NOMO-1 treated with DMSO at 0.1 percent for 48 hours (cell line): ENCODE results near the gene SREBF2.

ENCODE experiments used
- DNase-seq: peaks from one replicate; lab custom pipeline; 2025; ENCODE audit not compliant: unreplicated experiment; lab: John Stamatoyannopoulos, UW

Gene SREBF2

DNA sequence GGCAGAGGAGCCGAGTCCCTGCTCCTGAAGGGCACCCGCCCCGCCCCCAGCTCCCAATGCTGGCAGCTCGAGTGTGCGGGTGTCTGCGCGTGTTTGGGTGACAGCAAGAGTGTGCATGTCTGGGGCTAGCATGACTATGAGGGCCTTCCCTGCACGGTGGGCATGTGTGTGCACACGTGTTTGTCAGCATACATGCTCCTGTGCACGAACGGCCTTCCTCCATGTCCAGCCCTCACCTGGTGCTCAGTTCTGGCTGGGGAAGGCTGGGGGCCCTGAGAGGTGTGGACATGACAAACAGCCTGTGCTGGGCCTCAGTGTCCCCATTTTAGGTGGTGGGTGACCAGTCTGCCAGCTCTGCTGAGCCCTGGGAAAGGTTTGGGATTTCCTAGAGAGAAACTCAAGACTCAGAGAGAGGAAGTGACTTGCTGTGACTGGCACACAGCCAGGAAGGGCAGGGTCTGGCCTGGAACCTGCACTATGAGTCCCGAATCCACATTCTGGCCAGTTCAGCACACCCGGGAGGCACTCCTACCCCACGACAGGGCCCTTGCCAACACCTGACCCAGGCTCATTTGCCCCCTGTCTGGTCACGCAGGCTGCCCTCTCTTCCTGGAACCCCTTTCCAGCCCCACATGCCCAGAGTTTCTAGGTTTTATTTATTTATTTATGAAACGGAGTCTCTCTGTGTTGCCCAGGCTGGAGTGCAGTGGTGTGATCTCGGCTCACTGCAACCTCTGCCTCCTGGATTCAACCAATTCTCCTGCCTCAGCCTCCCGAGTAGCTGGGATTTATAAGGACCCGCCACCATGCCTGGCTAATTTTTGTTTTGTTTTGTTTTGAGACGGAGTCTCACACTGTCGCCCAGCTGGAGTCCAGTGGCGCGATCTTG, 85.2 kb downstream of the SREBF2 start:
- DNase-seq = peak; percentile 57

DNA sequence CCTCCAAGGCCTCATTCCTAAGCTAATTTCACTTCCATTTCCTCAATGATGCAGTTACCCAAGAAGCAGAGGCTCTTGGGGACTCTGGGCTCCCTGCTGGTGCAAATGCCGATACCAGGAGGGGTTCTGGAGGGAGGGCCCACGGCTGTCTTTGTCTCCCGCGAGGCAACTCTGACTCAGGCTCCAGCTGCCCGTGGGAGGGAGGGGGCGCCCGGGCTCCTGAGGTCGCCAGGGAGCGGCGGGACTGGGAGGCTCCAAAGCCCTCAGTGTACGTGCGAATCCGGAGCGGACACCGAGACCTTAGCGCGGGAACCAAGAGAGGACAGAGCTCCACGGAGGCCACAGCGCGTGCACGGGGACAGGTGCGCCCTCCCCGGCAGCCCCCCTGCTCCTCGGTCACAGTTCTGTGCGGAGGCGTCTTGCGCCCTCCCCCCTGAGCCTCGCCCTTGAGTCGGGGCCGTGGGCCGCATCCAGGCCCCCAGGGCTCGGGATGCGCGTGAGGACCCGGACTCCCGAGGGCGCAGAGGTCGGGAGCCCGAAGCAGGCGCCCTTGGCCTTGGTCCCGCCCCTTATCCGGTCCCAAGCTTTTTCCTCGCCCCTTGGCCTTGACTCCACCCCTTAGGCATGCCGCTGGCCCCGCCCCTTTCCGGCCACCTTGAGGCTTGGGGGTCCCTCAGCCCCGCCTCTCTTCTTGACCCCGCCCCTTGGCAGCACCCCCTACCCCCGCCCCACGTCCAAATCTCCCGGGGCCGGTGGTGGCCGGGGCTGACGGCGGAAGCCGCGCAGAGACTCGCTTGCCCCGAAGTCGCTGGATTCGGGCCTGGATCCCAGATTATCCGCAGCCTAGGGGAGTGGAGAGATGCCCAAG, 86.7 kb downstream of the SREBF2 start:
- peak; percentile 79 for DNase-seq

DNA sequence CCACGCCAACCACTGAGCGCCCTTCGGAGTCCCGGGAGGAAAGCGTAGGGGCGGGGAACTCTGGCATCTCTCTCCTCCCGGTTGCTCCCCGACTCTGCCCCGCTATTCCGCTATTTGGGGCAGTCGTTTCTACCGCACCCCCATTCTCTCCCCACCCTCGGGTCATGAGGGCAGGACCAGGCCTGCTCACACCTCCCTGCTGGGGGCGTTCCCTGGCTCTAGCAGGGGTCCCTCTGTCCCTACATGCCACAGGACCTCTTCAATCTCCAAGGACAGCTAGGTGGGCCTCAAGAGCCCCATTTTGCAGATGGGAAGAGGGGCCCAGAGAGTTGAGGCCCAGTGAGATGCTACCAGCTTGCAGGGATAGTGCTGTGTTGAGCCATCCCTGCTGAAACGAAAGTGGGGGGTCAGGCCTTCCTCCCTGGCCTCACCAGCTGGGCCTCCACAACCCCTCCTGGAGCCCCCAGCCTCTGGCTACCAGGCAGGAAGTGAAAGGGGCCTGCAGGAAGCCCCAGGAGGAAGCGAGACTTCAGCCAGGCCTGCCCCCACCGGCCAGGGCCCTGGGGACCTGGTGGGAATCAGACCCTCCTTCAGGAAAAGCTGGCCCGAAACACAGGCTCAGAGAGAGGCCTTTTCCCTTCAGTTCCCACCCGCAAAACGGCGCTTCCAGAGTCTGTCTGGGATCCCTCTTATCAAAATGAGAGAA, 87.5 kb downstream of the SREBF2 start:
- DNase-seq = peak; percentile 58

DNA sequence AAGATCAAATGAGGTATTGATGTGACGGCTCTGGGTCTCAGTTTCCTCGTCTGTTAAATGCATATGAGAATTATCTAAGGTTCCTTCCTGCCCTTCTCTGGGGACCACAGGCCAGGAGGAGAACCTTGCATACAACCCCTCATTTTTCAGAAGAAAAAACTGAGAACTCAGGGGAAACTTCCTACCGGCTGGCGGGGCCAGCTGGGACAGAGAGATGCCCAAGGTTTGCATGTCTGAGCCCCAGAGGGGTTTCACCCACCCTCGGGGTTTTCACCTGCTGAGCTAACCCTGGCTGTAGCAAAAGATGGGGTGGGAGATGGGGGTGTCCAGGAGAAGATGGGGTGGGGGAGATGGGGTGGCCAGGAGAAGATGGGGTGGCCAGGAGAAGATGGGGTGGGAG, 89.4 kb downstream of the SREBF2 start:
- no peak for DNase-seq

DNA sequence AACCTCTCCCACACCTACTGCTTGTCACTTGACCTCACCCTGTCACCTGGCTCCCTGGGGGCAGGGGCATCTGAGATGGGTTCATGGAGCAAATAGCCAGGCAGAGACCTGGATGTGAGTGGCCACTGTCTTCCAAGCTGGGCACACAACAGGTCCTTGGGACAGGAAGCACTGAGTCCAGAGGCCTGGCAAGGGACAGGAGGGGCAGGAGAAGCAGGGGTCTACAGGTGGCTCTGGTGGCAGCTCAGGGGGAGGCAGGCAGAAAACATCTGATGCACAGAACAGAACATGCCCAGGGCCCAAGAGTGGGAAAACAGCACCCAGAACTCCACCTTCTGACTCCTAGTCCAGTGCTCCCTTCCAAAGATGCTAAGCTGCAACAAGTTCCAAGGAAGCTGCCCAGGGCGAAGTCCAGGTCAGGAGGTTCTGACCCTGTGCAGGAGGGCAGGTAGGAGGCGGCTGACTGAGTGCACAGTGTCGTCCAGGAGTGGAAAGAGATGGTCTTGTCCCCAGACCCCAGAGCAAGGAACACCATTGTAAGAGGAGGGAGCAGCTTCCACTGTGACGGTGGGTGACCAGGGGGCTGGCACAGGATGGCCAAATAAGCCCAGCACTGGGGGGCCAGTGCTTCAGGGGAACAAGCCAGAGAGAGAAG, 90.2 kb downstream of the SREBF2 start:
- DNase-seq = no peak

DNA sequence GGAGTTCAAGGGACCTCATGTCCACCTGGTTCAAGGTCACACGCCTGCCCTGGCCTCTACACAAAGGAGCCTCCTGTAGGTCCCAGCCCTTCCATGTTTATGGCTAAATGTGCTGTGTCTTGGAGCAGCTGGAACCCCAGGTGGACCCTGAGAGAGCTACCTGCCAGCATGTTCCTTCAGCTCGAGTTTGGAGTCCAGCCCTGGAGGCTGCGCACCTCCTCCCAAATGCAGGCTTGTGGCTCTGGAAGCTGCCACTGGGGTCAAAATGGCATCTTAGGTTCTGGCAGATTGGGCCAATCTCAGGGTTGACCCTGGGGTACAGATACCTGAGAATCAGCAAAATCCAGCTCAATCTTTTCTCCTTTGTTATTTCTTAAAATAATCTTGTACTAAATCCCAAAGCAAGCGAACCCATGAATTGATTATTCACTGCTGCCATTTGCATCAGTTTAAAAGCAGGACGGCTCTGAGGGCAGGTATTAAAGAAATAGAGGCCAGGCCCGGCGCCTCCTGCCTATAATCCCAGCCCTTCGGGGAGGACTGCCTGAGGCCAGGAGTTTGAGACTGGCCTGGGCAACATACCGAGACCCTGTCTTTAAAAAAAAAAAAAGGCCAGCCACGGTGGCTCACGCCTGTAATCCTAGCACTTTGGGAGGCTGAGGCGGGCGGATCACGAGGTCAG, 90.8 kb downstream of the SREBF2 start:
- no peak for DNase-seq

DNA sequence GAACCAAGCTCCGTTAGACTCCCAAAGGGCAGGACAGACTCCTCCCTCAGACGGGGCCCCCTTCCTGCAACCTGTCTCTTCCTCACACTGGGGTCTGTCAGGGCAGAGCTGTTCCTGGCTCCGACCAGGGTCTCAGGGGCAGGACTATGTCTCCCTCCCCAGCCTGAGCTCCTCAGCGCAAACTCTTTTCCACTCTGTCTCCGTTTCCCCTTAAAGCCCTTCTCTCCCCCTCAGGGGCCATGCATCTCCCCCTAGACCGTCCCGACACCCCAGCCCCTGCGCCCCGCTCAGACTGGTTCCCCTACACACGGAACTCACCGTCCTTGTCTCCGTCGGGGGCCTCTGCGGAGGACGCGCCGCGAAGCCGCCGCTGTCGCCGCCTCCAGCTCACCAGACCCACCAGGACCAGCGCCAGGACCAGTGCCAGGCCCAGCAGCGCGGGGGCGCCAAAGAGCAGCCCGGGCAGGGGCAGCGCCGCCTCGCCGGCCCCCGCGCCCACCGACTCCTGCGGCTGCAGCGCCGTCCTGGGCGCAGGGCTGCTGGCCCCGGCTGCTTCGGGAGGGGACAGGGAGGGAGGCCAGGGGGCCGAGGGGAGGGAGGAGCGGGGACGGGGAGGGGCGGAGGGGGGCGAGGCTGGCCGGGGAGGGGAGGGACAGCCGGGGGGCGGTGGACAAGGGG, 93.0 kb downstream of the SREBF2 start:
- DNase-seq = peak; percentile 49

DNA sequence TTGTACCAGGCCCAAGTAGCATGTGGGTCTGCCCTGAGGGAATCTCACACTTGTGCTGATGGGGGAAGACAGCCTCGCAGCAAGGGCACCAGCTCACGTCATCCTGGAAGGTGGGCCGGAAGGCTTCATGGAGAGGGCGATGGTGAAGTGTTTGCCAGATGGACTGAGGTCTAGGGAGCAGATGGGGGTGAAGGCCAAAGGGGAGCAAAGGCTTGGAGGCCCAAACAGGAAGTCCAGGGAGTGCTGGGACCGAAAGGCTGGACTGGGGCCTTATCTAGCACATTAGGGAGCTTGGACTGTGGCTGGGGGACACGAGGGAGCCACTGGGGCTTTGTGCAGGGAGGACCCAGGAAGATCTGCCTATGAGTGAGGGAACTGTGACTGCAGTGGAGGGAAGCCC, 94.9 kb downstream of the SREBF2 start:
- DNase-seq = no peak

DNA sequence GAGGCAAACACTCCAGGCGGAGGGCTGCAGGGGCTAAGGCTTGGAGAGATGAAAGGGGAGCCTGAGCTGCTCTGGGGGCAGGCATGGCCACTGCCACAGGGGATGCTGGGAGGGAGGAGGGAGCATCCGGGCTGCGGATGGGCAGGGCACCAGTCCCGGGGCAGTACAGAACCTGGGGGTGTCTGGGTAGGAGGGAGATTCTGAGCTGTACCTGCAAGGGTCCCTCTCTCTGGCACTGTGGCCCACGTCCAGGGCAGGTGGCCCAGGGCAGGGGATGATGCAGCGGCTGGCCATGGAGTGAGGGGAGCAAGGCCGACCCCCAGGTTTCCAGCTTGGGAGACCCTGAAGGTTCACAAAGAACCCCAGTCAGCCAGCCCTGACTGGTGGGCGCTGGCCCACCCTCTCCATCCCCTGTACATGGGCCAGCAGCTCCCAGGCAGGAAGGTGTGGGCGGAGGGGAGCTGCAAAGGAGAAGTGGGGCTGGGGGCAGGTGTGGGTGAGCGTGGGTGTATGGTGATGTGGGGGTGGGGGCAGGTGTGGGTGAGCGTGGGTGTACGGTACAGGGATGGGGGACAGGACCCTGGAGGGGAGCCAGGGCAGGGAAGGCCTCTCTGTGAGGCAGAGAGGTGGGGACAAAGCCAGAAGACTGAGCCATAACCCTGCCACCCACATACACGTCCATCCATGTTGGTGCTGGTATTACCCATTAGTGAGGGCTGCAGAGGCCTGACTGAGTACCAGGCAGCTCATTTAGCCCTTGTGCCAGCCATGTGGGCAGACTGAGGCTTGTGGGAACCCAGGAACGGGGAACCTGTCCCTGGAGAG, 95.9 kb downstream of the SREBF2 start:
- no peak for DNase-seq

DNA sequence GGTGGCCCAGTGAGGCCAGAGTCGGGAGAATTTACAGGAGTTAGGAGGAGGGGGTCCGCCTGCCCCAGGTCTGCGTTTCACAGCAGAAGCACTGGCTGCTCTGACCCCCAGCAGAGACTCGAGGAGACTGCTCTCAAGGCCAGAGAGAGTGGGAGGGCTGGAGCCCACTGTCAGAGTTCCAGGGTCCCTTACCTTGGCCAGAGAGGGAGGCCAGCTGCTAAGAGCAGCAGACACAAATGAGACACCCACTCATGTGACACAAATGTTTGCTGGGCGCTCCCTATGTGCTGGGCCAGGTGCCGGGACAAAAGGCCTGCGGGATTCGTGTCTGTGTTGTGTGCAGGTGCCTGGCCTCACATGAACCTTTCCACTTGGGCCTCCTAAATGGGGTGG, 96.5 kb downstream of the SREBF2 start:
- no peak for DNase-seq

DNA sequence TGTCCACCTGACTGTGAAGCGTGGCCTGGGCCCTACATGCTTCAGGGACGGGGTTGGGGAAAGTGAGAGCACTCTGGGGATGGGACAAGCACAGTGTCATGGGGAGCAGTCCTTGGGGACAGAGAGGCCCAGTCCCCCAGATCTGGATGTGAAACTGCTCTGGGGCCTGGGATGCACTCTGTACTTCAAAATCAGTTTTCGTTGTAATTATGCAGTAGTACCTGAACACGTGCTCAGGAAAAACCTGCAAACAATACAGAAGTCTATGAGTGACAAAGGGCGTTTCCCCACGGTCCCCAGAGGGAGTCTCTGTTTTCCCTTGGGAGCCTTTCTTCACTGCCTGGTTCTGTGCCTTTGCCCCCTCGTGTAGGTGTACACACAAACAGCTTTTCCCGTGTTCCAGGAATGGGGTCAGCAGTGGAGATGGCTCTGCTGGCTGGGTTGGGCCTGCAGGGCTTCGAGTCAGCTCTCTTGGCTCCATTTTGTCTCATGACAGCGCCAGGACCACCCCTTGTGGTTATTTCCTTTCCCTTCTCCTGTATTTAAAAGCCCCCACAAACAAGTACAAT, 98.9 kb downstream of the SREBF2 start:
- DNase-seq = no peak

DNA sequence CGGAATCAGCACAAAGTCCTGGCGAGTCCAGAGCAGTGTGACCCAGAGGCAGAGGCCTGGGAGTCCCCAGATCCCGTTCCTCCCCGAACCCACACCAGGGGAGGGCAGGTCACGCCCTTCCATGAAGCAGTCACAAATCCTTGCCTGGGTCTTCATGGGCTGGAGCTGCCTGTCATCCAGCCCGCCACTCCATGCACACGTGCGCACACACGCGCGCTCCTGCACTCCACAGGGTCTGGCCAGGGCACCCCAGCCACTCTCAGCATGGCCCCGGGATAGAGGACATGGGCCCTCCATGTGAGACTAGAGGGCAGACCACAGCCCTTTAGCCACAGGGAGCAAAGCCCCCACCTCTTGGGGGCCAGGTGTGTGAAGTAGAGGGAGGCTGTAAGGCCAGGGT, 99.4 kb downstream of the SREBF2 start:
- DNase-seq = no peak

DNA sequence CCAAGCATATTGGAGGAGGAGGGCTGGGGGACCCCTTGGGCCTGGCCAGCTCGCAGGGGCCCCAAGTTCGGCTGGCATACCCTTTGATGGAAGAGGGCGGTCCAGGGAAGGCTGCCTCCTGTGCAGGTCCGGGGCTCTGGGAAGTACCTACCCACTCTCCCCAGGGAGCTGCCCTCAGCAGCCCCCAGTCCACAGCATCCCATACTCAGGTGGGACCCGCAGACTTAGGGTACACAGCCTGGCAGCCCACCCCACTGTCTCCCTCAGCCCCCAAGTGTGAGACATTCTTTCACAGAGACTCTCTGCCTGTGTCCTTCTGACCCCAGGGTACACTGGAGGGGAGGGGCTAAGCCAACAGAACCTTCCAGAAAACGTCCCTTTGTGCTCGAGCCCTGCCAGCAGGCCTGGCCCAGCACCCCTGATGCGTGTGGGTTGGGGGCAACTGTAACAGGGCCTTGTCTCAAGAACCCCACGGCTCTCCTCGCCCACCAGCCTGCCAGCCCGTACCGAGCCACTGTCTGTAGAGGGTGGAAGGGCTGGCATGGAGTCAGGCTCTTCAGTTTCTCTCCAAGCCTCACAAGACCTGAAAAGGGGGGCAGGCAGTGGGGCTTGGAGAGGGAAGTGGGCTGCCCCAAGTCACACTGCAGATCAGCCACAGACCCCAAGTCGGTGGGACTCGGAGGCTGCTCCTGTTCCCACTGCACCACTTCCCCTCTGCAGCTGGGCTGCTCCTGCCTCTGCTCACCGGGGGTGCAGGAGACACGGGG, 100.7 kb downstream of the SREBF2 start:
- DNase-seq = no peak

DNA sequence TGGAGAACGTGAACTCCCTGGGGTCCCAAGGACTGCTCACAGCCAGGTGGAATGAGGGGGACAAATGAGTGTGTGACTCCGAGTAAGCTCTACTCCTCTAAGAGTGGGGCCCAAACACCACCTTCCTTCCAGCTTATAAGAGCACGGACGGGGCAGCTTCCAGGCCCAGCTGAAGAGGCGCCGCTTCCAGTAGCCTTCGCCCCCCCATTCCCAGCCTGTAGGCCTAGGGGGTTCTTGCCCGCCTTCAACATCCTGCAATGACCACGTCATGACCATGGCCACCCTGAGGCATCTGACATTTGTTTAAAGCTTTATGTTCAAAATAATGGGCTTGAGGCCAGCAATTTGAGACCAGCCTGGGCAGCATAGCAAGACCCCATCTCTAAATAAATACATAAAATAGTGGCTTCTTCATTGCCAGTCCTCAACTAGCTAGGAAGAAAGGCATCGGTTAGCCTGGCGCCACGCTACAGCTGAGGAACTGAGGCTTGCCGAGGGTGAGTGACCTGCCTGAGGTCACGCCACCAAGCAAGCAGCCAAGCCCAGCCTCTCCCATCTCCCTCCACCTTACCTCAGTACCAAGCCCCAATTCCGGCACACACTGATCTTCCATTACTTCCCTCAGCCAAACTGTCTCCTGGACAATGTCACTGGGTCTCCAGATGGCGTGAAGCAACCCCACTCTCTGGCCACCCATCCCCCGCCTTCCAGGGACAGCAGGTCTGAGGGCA, 101.5 kb downstream of the SREBF2 start:
- no peak for DNase-seq

DNA sequence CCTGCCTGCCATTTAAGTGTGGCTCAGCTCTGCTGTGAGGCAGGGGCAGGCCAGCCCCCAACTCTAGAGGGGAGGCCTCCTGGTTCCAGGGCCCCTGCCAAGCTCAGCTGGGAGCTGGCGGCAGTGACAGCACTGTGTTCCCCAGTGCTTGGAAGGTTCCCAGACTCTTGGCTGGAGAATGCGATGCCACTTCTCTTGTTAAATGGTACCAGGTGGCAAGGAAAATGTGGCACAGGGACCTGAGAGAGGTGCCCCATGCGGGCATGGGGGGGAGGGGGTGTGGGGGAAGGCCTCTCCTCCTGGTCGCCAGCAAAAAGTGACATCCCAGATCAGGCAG, 102.1 kb downstream of the SREBF2 start:
- no peak for DNase-seq

DNA sequence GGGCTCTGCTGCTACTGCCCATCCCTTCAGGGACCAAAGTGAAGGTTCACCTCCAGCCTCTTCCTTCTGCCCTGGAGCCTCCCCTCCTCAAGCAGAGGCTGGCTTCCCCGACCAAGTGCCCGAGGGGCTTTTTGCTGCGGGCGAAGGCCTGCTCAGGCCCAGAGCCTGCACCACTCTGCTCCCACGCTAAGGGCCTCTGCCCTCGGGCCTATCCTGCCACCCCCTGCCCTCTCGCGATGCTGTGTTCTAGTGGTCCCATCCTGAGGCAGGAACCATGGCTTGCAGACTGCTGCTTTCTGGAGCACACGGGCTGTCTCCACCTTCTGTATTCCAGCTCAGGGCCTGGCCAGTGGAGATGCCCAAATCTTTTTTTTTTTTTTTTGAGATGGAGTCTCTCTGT, 102.6 kb downstream of the SREBF2 start:
- no peak for DNase-seq

DNA sequence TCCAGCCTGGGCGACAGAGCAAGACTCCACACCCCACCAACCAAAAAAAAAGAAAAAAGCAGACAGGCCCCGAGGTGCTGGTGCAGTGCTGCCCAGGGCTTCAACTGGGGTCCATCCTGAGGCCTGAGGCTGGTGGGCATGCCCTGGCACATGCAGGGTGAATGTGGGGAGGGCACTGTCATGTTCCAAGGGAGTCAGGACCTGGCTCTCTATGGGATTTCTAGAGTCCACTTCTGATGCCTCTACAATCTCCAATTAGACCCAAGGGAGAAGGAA, 103.9 kb downstream of the SREBF2 start:
- no peak for DNase-seq
